Natural killer cell (primary cell): ENCODE data around the gene PLEKHG3. TPM values are rescaled to one million over a fixed set of nuclear protein-coding genes. Genes with fewer than 3 reads are reported as not detected.

ENCODE experiments used
- ATAC-seq, 3 donors: fragments of 150-1000 bp in 2 of 3; fragments of 200-7000 bp in 1 of 3; cut with Tn5 transposase; 1 replicate in 1 of 3; 2 replicates in 2 of 3; pipeline ENCODE4 v1.10.0; 2021; ENCODE audit warnings: mild to moderate bottlenecking in 2 of 3, moderate library complexity in 2 of 3
- DNase-seq, 2 donors: peaks; one replicate each; pipeline versions ENCODE4 v3.0.0 to v3.0.0-alpha.2; 2013 to 2021; ENCODE audit warnings: mixed read lengths in 1 of 2
- H3K27ac ChIP-seq: one replicate; pipeline ENCODE4 v1.5.1; 2013; ENCODE audit warnings: mild to moderate bottlenecking, low read length
- H3K27me3 ChIP-seq: one replicate; pipeline ENCODE4 v1.6.1; 2013; ENCODE audit warnings: low read length; ENCODE audit not compliant: control insufficient read depth, insufficient read depth
- H3K36me3 ChIP-seq: one replicate; pipeline ENCODE4 v1.6.1; 2013; ENCODE audit warnings: low read length; ENCODE audit not compliant: control insufficient read depth, insufficient read depth
- H3K4me1 ChIP-seq: one replicate; pipeline ENCODE4 v1.6.1; 2013; ENCODE audit warnings: low read length; ENCODE audit not compliant: control insufficient read depth, insufficient read depth
- H3K4me3 ChIP-seq: one replicate; pipeline ENCODE4 v1.5.1; 2013; ENCODE audit warnings: low read length
- H3K9me3 ChIP-seq: one replicate; pipeline ENCODE4 v1.6.1; 2013; ENCODE audit warnings: low read length; ENCODE audit not compliant: control insufficient read depth, insufficient read depth
- H3K27ac Mint-ChIP-seq, 2 donors: one replicate each; pipeline ENCODE4 v1.8.0; 2022; ENCODE audit warnings: mild to moderate bottlenecking in 2 of 2, mixed read lengths in 2 of 2, moderate library complexity in 1 of 2
- H3K27me3 Mint-ChIP-seq, 2 donors: one replicate each; pipeline ENCODE4 v1.8.0; 2022; ENCODE audit warnings: low read depth in 2 of 2, mixed read lengths in 2 of 2
- H3K36me3 Mint-ChIP-seq: one replicate; pipeline ENCODE4 v1.8.0; 2022; ENCODE audit warnings: mixed read lengths
- H3K4me1 Mint-ChIP-seq, 2 donors: one replicate each; pipeline ENCODE4 v1.8.0; 2022; ENCODE audit warnings: mixed read lengths in 2 of 2
- H3K4me3 Mint-ChIP-seq: one replicate; pipeline ENCODE4 v1.8.0; 2022; ENCODE audit warnings: mild to moderate bottlenecking, moderate library complexity, mixed read lengths
- H3K9me3 Mint-ChIP-seq, 2 donors: one replicate each; pipeline ENCODE4 v1.8.0; 2022; ENCODE audit warnings: mixed read lengths in 2 of 2
- WGBS: methylation state at CpG from one replicate; pipeline ENCODE4 v1.1.7; 2013; ENCODE audit warnings: missing lambda C conversion rate; ENCODE audit not compliant: insufficient coverage; 5-methylcytosine and 5-hydroxymethylcytosine counted together
- intact Hi-C: fragments of 100-400 bp; cut with micrococcal nuclease; formaldehyde crosslinking; loops from one replicate; pipeline ENCODE4 v1.14.2; 2022
- total RNA-seq, 4 donors: library from RNA; stranded (reverse); fragments of 120-200 nt in 1 of 4; gene quantifications; one replicate each; pipeline versions ENCODE4 v1.2.3 to v1.2.4, GENCODE V29; 2013 to 2022
- TF ChIP-seq, protein P1 (sequence below): fragments of 200-600 bp; IDR thresholded peaks from one replicate; pipeline ENCODE4 v1.8.0; 2022; ENCODE audit warnings: antibody characterized with exemption

Gene PLEKHG3
- total RNA-seq, 3 donors from 2014 or later (not counting 1 experiment from before 2014, with no cell fraction given) = 184 to 285 (median 225) TPM

DNA sequence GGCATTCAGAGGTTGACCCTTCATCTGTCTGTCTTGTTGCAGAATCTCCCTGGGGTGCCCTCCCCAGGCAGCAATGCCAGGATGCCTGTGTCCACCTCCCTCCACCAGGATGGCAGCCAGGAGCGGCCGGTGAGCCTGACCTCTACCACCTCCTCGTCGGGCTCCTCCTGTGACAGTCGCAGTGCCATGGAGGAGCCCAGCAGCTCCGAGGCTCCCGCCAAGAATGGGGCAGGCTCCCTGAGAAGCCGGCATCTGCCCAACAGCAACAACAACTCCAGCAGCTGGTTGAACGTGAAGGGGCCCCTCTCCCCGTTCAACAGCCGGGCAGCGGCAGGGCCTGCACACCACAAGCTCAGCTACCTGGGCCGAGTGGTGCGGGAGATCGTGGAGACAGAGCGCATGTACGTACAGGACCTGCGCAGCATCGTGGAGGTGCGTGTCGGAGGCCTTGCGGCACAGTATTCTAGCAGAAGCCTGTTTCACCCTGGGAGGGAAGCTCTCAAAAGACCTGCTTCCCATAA is 23.4 kb downstream of the PLEKHG3 start:
- no peaks in the 10 kb centered on the region for H3K27me3 Mint-ChIP-seq
- H3K9me3 Mint-ChIP-seq = no peaks in the 10 kb centered on the region
- Histone ChIP-seq H3K27me3 (no peaks in the 10 kb centered on the region), H3K36me3 (peaks cover 51% of the 10 kb centered on the region), H3K9me3 (no peaks in the 10 kb centered on the region), H3K4me1 (peaks cover 96% of the 10 kb centered on the region), H3K27ac (peak overlapping the region; percentile 47), H3K4me3 (no peak overlapping the region)
- no peaks in the 10 kb centered on the region for H3K36me3 Mint-ChIP-seq
- no peak for ATAC-seq
- no peak for DNase-seq
- TF ChIP-seq, protein P1, sequence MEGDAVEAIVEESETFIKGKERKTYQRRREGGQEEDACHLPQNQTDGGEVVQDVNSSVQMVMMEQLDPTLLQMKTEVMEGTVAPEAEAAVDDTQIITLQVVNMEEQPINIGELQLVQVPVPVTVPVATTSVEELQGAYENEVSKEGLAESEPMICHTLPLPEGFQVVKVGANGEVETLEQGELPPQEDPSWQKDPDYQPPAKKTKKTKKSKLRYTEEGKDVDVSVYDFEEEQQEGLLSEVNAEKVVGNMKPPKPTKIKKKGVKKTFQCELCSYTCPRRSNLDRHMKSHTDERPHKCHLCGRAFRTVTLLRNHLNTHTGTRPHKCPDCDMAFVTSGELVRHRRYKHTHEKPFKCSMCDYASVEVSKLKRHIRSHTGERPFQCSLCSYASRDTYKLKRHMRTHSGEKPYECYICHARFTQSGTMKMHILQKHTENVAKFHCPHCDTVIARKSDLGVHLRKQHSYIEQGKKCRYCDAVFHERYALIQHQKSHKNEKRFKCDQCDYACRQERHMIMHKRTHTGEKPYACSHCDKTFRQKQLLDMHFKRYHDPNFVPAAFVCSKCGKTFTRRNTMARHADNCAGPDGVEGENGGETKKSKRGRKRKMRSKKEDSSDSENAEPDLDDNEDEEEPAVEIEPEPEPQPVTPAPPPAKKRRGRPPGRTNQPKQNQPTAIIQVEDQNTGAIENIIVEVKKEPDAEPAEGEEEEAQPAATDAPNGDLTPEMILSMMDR = no peak
- peak overlapping the region; percentile 76 to 86 for H3K27ac Mint-ChIP-seq
- H3K4me1 Mint-ChIP-seq = peaks cover 76 to 82% of the 10 kb centered on the region in 2 donors
- 95% methylated on average over 22 of the region's 22 CpGs for WGBS
- H3K4me3 Mint-ChIP-seq = peak overlapping the region; percentile 49
- intact Hi-C loops = no loop called here

DNA sequence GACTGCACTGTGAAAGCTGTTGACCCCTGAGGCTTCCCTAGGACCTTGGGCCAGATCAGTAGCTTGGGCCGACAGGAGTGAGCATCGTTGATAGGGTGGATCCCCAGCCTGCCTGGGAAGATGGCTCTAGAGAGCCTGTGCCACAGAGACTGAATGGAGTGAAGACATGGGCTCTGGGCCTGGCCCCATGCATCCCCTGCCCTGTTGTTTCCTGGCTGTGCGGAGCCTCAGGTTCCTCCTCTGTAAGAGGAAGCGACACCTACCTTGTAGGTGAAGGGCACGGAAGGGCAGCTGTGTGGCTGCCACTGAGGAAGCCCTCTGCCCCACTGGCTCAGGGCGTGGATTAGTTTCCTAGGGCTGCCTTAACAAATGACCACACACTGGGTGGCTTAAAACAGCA is 23.9 kb downstream of the PLEKHG3 start:
- Mint-ChIP-seq H3K36me3 (no peaks in the 10 kb centered on the region), H3K27ac (peak overlapping the region; percentile 76 to 86), H3K9me3 (no peaks in the 10 kb centered on the region), H3K4me1 (peaks cover 72 to 79% of the 10 kb centered on the region in 2 donors), H3K4me3 (peak overlapping the region; percentile 49), H3K27me3 (no peaks in the 10 kb centered on the region)
- peak overlapping the region; percentile 47 for H3K27ac ChIP-seq
- DNase-seq (peak in 1 of 2 donors; percentile 32), ATAC-seq (no peak)
- no peaks in the 10 kb centered on the region for H3K9me3 ChIP-seq
- peaks cover 55% of the 10 kb centered on the region for H3K36me3 ChIP-seq
- WGBS = 58% methylated on average over 6 of the region's 6 CpGs
- H3K4me1 ChIP-seq = peaks cover 96% of the 10 kb centered on the region
- no peaks in the 10 kb centered on the region for H3K27me3 ChIP-seq
- intact Hi-C loops = no loop called here
- H3K4me3 ChIP-seq = no peak overlapping the region
- TF ChIP-seq, protein P1 = no peak

DNA sequence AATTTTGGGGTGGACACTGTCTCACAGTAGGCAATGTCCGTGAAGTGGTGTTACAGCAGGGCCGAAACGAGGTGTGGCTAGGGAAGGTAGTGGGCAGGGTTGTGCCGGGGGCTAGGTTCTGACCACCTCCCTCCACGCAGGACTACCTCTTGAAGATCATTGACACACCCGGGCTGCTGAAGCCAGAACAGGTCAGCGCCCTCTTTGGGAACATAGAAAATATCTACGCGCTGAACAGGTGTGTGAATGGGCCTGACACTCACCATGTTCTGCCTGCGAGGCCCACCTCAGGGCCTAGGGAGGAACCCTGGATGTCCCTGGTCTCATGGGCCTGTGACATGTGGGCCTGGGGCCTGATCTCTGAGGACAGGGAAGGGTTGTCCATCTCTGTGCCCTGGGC is 24.6 kb downstream of the PLEKHG3 start:
- Histone ChIP-seq H3K4me3 (no peak overlapping the region), H3K36me3 (peaks cover 55% of the 10 kb centered on the region), H3K27me3 (no peaks in the 10 kb centered on the region), H3K4me1 (peaks cover 96% of the 10 kb centered on the region), H3K27ac (peak overlapping the region; percentile 47), H3K9me3 (no peaks in the 10 kb centered on the region)
- WGBS = 97% methylated on average over 10 of the region's 10 CpGs
- H3K27ac Mint-ChIP-seq = peak overlapping the region; percentile 76 to 86
- intact Hi-C loops = no loop called here
- TF ChIP-seq, protein P1 = no peak
- H3K4me1 Mint-ChIP-seq = peaks cover 73 to 81% of the 10 kb centered on the region in 2 donors
- DNase-seq (no peak), ATAC-seq (no peak)
- peak overlapping the region; percentile 45 for H3K4me3 Mint-ChIP-seq
- no peaks in the 10 kb centered on the region for H3K27me3 Mint-ChIP-seq
- H3K36me3 Mint-ChIP-seq = no peaks in the 10 kb centered on the region
- no peaks in the 10 kb centered on the region for H3K9me3 Mint-ChIP-seq
